Measurements from ENCODE around the gene TSPAN16.

TSPAN16 gene

DNA sequence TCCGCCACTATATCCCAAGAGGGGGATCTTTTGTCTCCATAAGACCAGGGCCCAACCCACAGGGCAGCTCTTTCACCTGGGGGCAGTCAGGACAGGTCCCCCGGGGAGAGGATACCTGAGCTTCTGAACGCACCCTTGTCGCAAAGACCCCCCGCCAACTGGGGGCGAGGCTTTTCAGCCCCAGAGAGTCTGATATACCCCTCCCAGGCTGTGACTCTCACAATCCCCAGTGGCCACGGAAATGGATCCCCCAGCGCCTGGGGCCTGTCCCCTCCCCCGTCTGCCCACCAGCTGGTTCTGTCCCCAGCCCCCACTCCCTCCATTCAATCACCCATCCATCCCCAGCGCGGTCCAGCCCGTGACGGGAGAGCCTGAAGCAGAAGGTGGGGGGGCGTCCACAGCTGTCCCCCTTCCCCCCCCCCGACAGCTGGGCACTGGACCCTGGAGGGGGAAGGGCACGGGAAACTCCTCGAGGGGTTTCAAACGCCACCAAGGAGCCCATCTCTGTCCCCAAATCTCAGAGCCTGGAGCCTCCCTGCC, 34.5 kb upstream of the TSPAN16 start:
- peak overlapping the region; percentile 83 to 93 for H3K27ac ChIP-seq

GRCh38 chr19:11261971-11262839, 33.8 kb upstream of the TSPAN16 start, which contains the start of gene DOCK6:
Gene DOCK6, minus strand, starts transcription at chr19:11262524. Its CDS starts 84 bp downstream, at chr19:11262440.
- TF ChIP-seq, protein P1, sequence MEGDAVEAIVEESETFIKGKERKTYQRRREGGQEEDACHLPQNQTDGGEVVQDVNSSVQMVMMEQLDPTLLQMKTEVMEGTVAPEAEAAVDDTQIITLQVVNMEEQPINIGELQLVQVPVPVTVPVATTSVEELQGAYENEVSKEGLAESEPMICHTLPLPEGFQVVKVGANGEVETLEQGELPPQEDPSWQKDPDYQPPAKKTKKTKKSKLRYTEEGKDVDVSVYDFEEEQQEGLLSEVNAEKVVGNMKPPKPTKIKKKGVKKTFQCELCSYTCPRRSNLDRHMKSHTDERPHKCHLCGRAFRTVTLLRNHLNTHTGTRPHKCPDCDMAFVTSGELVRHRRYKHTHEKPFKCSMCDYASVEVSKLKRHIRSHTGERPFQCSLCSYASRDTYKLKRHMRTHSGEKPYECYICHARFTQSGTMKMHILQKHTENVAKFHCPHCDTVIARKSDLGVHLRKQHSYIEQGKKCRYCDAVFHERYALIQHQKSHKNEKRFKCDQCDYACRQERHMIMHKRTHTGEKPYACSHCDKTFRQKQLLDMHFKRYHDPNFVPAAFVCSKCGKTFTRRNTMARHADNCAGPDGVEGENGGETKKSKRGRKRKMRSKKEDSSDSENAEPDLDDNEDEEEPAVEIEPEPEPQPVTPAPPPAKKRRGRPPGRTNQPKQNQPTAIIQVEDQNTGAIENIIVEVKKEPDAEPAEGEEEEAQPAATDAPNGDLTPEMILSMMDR (IDR thresholded peaks at IDR 0.05) = no peak
- no peak for DNase-seq (ENCODE audit: low spot score)

More for the DNA sequence above, 34.5 kb upstream of the TSPAN16 start:
- H3K4me3 ChIP-seq = peak overlapping the region; percentile 99
- TF ChIP-seq, protein P1 (IDR thresholded peaks at IDR 0.05) = no peak
- no peak for DNase-seq (ENCODE audit: low spot score)

DNA sequence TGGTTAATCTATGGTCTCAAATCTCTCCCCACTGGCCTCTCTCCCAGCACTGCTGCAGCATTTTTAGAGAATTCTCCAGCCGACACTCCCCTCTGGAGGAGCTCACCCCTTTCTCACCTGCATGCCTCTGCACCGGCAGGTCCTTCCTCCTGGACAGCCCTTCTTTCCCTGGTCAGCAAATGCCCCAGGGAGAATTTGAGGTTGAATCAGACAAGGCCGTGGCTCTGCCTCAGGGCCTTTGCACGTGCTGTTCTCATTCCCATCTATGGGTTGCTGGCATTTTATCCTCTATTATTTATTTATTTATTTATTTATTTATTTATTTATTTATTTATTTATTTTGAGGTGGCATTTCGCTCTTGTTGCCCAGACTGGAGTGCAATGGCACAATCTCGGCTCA, 32.2 kb upstream of the TSPAN16 start:
- H3K27ac ChIP-seq = no peak overlapping the region
- TF ChIP-seq, protein P1 (IDR thresholded peaks at IDR 0.05) = no peak
- DNase-seq (ENCODE audit: low spot score) = no peak
- no peak overlapping the region for H3K4me3 ChIP-seq

More at GRCh38 chr19:11261971-11262839, 33.8 kb upstream of the TSPAN16 start, which contains the start of gene DOCK6:
- Histone ChIP-seq H3K4me3 (peak within 1 kb of the TSS; percentile 99), H3K27ac (peak within 1 kb of the TSS; percentile 83 to 93)

DNA sequence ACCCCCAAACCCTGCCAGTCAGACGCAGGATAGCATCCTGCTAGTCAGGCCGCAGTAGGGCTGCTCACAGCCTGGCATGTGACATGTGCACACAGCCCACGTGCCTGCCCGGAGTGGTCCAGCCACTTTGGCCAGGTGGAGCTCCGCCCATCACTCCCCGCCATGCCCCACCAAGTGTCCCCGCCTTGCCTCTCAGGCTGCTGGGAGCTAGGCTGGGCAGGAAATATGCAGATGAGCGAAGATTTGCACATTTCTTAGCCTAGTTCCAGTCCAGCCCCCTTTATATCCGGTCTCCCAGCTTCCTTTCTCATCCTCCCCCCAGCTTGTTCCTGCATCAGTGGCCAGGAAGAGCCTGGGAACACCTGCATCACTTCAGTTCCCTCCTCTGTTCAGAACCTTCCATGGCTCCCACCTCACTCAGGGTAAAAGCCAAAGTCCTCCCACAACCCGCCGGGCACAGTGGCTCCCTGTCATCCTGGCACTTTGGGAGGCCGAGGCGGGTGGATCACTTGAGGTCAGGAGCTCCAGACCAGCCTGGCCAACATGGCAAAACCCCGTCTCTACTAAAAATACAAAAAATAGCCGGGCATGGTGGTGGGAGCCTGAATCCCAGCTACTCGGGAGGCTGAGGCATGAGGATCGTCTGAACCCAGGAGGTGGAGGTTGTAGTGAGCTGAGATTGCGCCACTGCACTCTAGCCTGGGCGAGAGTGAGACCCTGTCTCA, 31.3 kb upstream of the TSPAN16 start:
- TF ChIP-seq, protein P1 (IDR thresholded peaks at IDR 0.05) = no peak
- peak overlapping the region in 1 of 2 donors; percentile 43 for H3K27ac ChIP-seq
- DNase-seq (ENCODE audit: low spot score) = no peak
- H3K4me3 ChIP-seq = no peak overlapping the region

GRCh38 chr19:11265177-11265784, 30.7 kb upstream of the TSPAN16 start:
- TF ChIP-seq, protein P1 (IDR thresholded peaks at IDR 0.05) = no peak
- DNase-seq (ENCODE audit: low spot score) = no peak
- peak overlapping the region in 1 of 2 donors; percentile 16 for H3K27ac ChIP-seq
- H3K4me3 ChIP-seq = no peak overlapping the region

DNA sequence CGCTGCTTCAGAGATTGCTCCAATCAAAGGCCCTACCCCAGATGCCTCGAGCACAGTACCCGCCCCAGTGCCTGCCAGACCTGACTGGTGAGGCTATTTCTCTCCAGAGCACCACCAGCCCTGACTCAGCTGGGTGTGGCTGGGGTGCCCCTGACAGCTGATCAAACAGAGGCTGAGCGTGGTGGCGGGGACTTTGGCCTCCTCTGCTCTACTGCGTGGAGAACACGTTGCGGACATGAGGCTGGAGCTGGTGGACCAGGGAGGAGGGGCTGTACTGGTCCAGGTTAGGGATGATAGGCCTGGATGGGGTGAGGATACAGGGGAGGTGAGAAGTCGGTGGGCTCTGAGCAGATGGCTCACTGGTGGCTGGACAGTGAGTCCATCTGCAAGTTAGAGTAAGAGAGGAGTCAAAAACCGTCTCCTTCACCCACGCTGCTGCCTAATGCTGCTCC, 30.1 kb upstream of the TSPAN16 start:
- H3K27ac ChIP-seq = no peak overlapping the region

More for the DNA sequence above, 30.1 kb upstream of the TSPAN16 start:
- DNase-seq (ENCODE audit: low spot score) = no peak
- H3K4me3 ChIP-seq = no peak overlapping the region
- TF ChIP-seq, protein P1 (IDR thresholded peaks at IDR 0.05) = no peak

Data from coronary artery (tissue), 2 donors.